HFFc6 (cell line): Measurements from ENCODE around the gene KRT7. TPM values are rescaled to one million over a fixed set of nuclear protein-coding genes. Genes with fewer than 3 reads are reported as not detected.

Source experiments
- DNase-seq: peaks from one replicate; pipeline ENCODE4 v3.0.0-alpha.2; 2018
- H3K27ac Mint-ChIP-seq: 2 replicates; pipeline ENCODE4 v1.8.0; 2020; ENCODE audit warnings: mild to moderate bottlenecking, mixed read lengths
- H3K27me3 Mint-ChIP-seq: 2 replicates; pipeline ENCODE4 v1.8.0; 2021; ENCODE audit warnings: mild to moderate bottlenecking, moderate library complexity, mixed read lengths; ENCODE audit not compliant: insufficient read depth
- H3K36me3 Mint-ChIP-seq: 2 replicates; pipeline ENCODE4 v1.8.0; 2021; ENCODE audit warnings: low read depth, mixed read lengths
- H3K4me1 Mint-ChIP-seq: 2 replicates; pipeline ENCODE4 v1.8.0; 2020; ENCODE audit warnings: low read depth, mixed read lengths
- H3K4me3 Mint-ChIP-seq: 2 replicates; pipeline ENCODE4 v1.8.0; 2020; ENCODE audit warnings: mild to moderate bottlenecking, moderate library complexity, mixed read lengths
- H3K9me3 Mint-ChIP-seq: 2 replicates; pipeline ENCODE4 v1.8.0; 2020; ENCODE audit warnings: mild to moderate bottlenecking, mixed read lengths
- CTCF ChIP-seq: fragments of 200-600 bp; sonication (generic); IDR thresholded peaks from 2 replicates; pipeline ENCODE4 v1.5.0; 2021; ENCODE audit warnings: antibody characterized with exemption, mild to moderate bottlenecking
- total RNA-seq, 6 experiments: library from RNA; stranded (reverse); fragmentation: NEBNext Ultra II Directional; extraction: Animal tissue kit (Norgen Biotek cat#: 25700); gene quantifications; 2 replicates in 1 of 6; 3 replicates in 5 of 6; pipeline ENCODE4 v1.2.3, GENCODE V29; 2021

KRT7 gene
- total RNA-seq, 6 experiments from 2014 or later = 62.7 to 379 (median 67.5) TPM

GRCh38 chr12:52277486-52278245, 44.6 kb downstream of the KRT7 start:
- Mint-ChIP-seq H3K9me3 (no peaks in the 10 kb centered on the region), H3K4me3 (no peak overlapping the region; the same call in 1 of the 2 replicates), H3K27me3 (peaks cover 3% of the 10 kb centered on the region), H3K4me1 (peaks cover 55% of the 10 kb centered on the region), H3K27ac (no peak overlapping the region), H3K36me3 (peaks cover 2% of the 10 kb centered on the region; the same call in 1 of the 2 replicates)
- TF ChIP-seq CTCF = no peak
- DNase-seq = no peak

- Mint-ChIP-seq H3K9me3 (no peaks in the 10 kb centered on the region), H3K4me1 (peaks cover 61% of the 10 kb centered on the region), H3K27me3 (peaks cover 3% of the 10 kb centered on the region), H3K4me3 (peak overlapping the region; percentile 76), H3K27ac (peak overlapping the region; percentile 99), H3K36me3 (peaks cover 5% of the 10 kb centered on the region; the same call in 1 of the 2 replicates)
- TF ChIP-seq CTCF = peak; percentile 98
- peak; percentile 60 for DNase-seq
Observed at GRCh38 chr12:52278575-52279421, 45.8 kb downstream of the KRT7 start.

GRCh38 chr12:52279422-52280318, 46.6 kb downstream of the KRT7 start:
- TF ChIP-seq CTCF = no peak
- Mint-ChIP-seq H3K27me3 (peaks cover 5% of the 10 kb centered on the region), H3K27ac (peak overlapping the region; percentile 99), H3K9me3 (no peaks in the 10 kb centered on the region), H3K4me1 (peaks cover 70% of the 10 kb centered on the region), H3K36me3 (peaks cover 5% of the 10 kb centered on the region; the same call in 1 of the 2 replicates), H3K4me3 (peak overlapping the region; percentile 76)
- peak; percentile 14 for DNase-seq

GRCh38 chr12:52280319-52280795, 47.3 kb downstream of the KRT7 start:
- Mint-ChIP-seq H3K4me3 (peak overlapping the region; percentile 76), H3K9me3 (no peaks in the 10 kb centered on the region), H3K27me3 (peaks cover 2% of the 10 kb centered on the region), H3K4me1 (peaks cover 77% of the 10 kb centered on the region), H3K27ac (peak overlapping the region; percentile 99), H3K36me3 (peaks cover 5% of the 10 kb centered on the region; the same call in 1 of the 2 replicates)
- peak; percentile 90 for DNase-seq
- no peak for TF ChIP-seq CTCF
